GM19467 (cell line): Measurements from ENCODE around the gene MYH7B.

Experiments used
- ATAC-seq: cut with Tn5 transposase; IDR thresholded peaks from one replicate; pipeline ENCODE4 v1.9.1; 2021; ENCODE audit warnings: mild to moderate bottlenecking, moderate library complexity; ENCODE audit not compliant: unreplicated experiment

The MYH7B gene

DNA sequence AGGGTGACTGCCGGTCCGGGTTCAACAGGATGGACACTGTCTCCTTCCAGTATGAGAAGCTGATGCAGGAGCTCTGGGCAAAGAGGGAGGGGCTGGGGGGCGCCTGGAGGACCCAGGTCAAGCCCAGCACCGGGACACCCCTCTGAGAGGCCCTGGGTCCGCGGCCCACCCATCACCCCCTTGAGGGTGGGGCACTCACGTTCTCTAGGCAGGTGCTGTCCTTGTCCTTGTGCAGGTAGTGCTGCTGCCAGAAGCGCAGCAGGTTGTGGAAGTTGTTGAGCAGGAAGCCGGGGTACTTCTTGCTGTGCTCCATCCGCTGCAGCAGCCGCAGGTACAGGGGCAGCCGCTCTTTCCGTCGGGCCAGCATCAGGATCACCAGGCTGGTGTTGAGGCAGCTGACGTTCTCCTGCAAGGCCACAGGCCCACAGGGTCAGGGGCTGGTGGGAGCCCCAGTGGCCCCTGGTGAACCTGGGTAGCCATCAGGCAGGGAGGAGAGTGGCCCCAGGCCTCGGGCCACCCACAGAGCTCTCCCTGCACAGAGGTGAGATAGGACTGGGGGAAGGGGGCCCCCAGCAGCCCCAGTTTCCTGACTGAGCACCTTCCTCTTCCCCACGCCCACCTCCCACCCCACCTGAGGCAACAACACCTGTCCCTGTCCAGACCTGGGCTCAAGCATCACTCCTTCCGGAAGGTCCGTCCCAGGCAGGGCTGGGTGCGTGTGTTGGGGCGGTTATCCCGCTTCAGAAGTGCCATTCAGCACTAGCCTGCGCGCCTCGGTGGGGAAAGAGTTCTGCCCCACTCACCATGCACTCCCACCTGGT, 47.8 kb downstream of the MYH7B start:
- ATAC-seq: no peak

DNA sequence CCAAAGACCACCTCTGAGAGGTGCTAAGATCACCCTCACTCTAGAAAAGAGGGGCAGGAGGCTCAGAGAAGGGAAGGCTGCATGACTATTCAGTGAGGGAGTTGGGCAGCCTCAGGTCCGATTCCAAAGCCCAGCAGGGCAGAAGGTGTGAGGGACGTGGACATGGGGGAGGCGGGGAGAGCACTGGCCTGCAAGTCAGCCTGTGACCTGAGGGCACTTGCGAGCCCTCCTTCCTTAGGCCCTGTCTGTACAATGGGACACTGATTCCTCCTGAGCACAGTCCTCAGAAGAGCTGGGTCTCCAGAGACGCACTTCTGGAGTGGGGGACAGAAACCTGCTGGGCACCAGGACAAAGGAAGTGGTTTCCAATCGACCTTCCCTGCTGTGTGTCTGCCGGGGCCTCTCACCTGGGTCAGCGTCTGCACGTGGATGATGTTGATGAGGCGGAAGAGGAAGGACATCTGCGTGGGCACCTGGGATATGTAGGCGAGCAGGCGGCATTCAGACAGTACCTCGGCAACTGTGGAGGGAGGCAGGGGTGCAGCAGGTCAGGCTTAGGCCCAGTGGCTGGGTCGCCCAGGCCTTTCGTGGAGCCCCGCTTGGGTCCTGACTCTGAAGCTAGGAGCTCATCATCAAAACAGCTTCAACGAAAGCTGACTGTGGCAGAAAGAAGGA, 48.5 kb downstream of the MYH7B start:
- no peak for ATAC-seq

DNA sequence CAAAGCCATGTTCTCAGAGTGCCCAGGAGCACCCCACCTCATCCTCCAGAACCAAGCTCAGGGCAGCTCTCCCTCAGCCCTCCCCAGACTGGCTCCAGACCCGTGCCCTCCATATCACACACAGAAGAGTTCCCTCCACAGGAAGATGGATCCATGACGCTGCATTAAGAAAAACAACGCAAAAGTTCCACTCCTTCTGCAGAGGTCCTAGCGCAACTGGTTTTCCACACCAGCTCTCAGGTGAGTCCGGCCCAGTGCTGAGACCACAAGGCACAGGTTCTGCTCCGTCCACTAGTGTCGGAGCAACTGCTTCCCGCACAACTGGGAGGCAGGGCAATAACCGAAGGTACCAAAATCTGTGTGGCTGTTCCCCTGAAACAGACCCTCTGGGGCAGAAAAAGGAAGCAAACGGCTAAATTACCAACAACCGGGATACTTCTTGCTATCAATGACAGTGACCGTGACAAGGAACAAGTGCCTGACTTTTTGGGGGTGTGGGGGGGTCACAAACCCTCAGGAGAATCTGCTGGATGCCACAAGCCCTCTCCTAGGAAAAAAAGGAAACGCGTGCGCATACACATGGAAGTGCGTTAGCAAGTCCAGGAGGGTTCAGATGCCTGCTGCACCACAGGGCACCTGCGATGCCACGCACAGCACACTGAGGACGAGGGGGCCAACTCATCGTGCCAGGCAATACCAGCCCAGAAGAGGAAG, 49.2 kb downstream of the MYH7B start:
- no peak for ATAC-seq
